Erythroblast (primary cell): Measurements from ENCODE around the gene PPARD.

Experiments
- GATA1 ChIP-seq: IDR thresholded peaks from 2 replicates; pipeline ENCODE4 v1.6.1; 2011; ENCODE audit warnings: low read depth, mild to moderate bottlenecking, control low read depth, low read length, moderate library complexity
- POLR2A ChIP-seq: IDR thresholded peaks from 2 replicates; pipeline ENCODE4 v1.6.1; 2011; ENCODE audit warnings: mild to moderate bottlenecking, low read length

- TF ChIP-seq GATA1: no peak
- no peak for TF ChIP-seq POLR2A
These were observed 101.1 kb downstream of the PPARD start for GRCh38 chr6:35443341-35444030.
